Fibroblast of pulmonary artery (primary cell): Measurements from ENCODE around the gene RIT1.

Experiments used
- DNase-seq: peaks from one replicate; pipeline ENCODE4 v3.0.0-alpha.2; 2010; ENCODE audit warnings: low read depth
- H3K4me3 ChIP-seq: replicated peaks from 2 replicates; pipeline ENCODE4 v1.5.1; 2011; ENCODE audit warnings: low read depth, mild to moderate bottlenecking, control low read depth, low read length, moderate library complexity
- CTCF ChIP-seq: IDR thresholded peaks from 2 replicates; pipeline ENCODE4 v1.5.1; 2011; ENCODE audit warnings: mild to moderate bottlenecking, control low read depth, low read length, inconsistent platforms; ENCODE audit errors: missing control alignments

Gene RIT1

GRCh38 chr1:155911156-155912055 is at the start of gene RIT1:
Gene RIT1 (minus strand): TSS chr1:155911349. CDS start chr1:155910761, 588 bp downstream.
- peak; percentile 78 for DNase-seq
- no peak for TF ChIP-seq CTCF
- peak within 1 kb of the TSS; percentile 73 for H3K4me3 ChIP-seq

- no peak for TF ChIP-seq CTCF
- H3K4me3 ChIP-seq = no peak overlapping the region
- DNase-seq = no peak
Measured at GRCh38 chr1:155960081-155960745, 49.1 kb upstream of the RIT1 start.

- TF ChIP-seq CTCF = no peak
- no peak for DNase-seq
- H3K4me3 ChIP-seq = no peak overlapping the region
Measured at GRCh38 chr1:155957411-155957915, 46.3 kb upstream of the RIT1 start.

- no peak overlapping the region for H3K4me3 ChIP-seq
- DNase-seq = no peak
- no peak for TF ChIP-seq CTCF
Measured at GRCh38 chr1:155954645-155955044, 43.5 kb upstream of the RIT1 start.

GRCh38 chr1:155952505-155952890 is 41.3 kb upstream of the RIT1 start:
- TF ChIP-seq CTCF = no peak
- no peak overlapping the region for H3K4me3 ChIP-seq
- no peak for DNase-seq

- no peak for DNase-seq
- H3K4me3 ChIP-seq = no peak overlapping the region
- TF ChIP-seq CTCF = no peak
Measured at GRCh38 chr1:155951753-155952504, 40.8 kb upstream of the RIT1 start.
